Measurements from ENCODE around the gene ZBED2. TPM values are rescaled to one million over a fixed set of nuclear protein-coding genes. Genes with fewer than 3 reads are reported as not detected.

Gene ZBED2
- total RNA-seq, 1 donor from 2014 or later = 5.3 TPM

DNA sequence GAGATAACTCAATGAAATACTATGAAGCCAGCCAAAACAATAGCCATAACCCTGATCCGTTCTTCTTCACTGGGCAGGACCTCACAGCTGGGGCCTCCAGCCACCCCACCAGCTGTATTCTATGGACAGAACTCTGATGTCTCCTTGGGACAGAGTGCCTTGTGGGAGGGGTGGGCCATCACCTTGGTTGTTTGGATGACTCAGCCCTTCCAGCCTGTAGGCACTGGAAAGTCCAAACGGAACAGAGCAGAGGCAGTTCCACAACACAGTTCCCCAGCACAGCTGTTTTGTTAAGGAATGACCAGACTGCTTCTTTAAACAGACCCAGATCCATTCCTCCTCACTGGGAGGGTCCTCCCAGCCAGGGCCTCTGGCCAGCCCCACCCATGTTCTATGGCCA, 31.9 kb upstream of the ZBED2 start:
- Mint-ChIP-seq H3K27me3 (no peaks in the 10 kb centered on the region), H3K36me3 (ENCODE audit: low read depth) (peaks cover 36% of the 10 kb centered on the region), H3K4me1 (no peaks in the 10 kb centered on the region), H3K9me3 (peaks cover 19% of the 10 kb centered on the region), H3K27ac (no peak overlapping the region), H3K4me3 (no peak overlapping the region)
- CTCF ChIA-PET = no interaction called here
- intact Hi-C loops (cut with micrococcal nuclease) = no loop called here
- no peak for DNase-seq
- no peak for ATAC-seq (ENCODE audit: low read depth)
- TF ChIP-seq, protein P1, sequence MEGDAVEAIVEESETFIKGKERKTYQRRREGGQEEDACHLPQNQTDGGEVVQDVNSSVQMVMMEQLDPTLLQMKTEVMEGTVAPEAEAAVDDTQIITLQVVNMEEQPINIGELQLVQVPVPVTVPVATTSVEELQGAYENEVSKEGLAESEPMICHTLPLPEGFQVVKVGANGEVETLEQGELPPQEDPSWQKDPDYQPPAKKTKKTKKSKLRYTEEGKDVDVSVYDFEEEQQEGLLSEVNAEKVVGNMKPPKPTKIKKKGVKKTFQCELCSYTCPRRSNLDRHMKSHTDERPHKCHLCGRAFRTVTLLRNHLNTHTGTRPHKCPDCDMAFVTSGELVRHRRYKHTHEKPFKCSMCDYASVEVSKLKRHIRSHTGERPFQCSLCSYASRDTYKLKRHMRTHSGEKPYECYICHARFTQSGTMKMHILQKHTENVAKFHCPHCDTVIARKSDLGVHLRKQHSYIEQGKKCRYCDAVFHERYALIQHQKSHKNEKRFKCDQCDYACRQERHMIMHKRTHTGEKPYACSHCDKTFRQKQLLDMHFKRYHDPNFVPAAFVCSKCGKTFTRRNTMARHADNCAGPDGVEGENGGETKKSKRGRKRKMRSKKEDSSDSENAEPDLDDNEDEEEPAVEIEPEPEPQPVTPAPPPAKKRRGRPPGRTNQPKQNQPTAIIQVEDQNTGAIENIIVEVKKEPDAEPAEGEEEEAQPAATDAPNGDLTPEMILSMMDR (IDR thresholded peaks at IDR 0.05) = no peak
- POLR2A ChIA-PET = no interaction called here

GRCh38 chr3:111621535-111621934, 26.4 kb upstream of the ZBED2 start:
- H3K4me1 Mint-ChIP-seq = peaks cover 4% of the 10 kb centered on the region
- H3K9me3 Mint-ChIP-seq = no peaks in the 10 kb centered on the region
- TF ChIP-seq, protein P1 (IDR thresholded peaks at IDR 0.05) = no peak
- ATAC-seq (ENCODE audit: low read depth) = no peak
- no peak overlapping the region for H3K4me3 Mint-ChIP-seq
- no peaks in the 10 kb centered on the region for H3K27me3 Mint-ChIP-seq
- intact Hi-C loops (cut with micrococcal nuclease) = no loop called here
- H3K36me3 Mint-ChIP-seq (ENCODE audit: low read depth) = peaks cover 13% of the 10 kb centered on the region
- DNase-seq = no peak
- CTCF ChIA-PET = no interaction called here
- POLR2A ChIA-PET = no interaction called here
- H3K27ac Mint-ChIP-seq = no peak overlapping the region

- H3K36me3 Mint-ChIP-seq (ENCODE audit: low read depth) = peaks cover 8% of the 10 kb centered on the region
- POLR2A ChIA-PET = no interaction called here
- H3K9me3 Mint-ChIP-seq = no peaks in the 10 kb centered on the region
- CTCF ChIA-PET = interaction anchor here (0.8 to 1.2 kb wide), 2 partner anchors 9 to 42 kb away, joined by 3 to 5 read pairs; no protein-coding TSS in a partner anchor
- ATAC-seq (ENCODE audit: low read depth) (no peak), DNase-seq (no peak)
- TF ChIP-seq, protein P1 (IDR thresholded peaks at IDR 0.05) = no peak
- no peak overlapping the region for H3K4me3 Mint-ChIP-seq
- no peak overlapping the region for H3K27ac Mint-ChIP-seq
- no peaks in the 10 kb centered on the region for H3K27me3 Mint-ChIP-seq
- intact Hi-C loops (cut with micrococcal nuclease) = loop anchor here (5.0 to 10.0 kb wide), 2 partner anchors 545 to 1888 kb away; partner anchors contain the start of gene NECTIN3
- peaks cover 20% of the 10 kb centered on the region for H3K4me1 Mint-ChIP-seq
Measured at GRCh38 chr3:111619833-111620232, 24.7 kb upstream of the ZBED2 start.

DNA sequence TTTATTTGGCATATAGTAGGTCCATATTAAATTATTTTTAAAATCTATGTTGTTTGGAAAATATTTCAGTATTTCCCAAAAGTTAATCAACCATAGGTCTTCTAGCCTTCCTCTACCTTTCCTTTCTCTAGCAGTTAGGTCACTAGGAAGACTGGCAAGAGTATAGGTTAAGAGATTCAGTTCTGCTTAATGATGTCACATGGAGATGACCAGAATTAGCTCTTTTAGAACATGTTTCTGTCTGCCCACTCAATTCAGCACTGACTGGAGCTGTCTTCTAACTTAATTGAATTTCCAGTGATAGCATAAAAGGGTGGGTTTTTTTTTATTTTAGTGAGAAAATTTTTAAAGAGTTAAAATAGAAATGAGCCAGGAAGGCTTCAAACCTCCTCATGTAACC, 23.8 kb upstream of the ZBED2 start:
- no peak overlapping the region for H3K4me3 Mint-ChIP-seq

GRCh38 chr3:111617912-111618601, 22.9 kb upstream of the ZBED2 start:
- DNase-seq (no peak), ATAC-seq (ENCODE audit: low read depth) (no peak)
- ChIA-PET POLR2A (interaction anchor here (0.7 to 0.9 kb wide), 2 partner anchors 40 to 871 kb away, joined by 3 to 6 read pairs; no protein-coding TSS in a partner anchor), CTCF (interaction anchor here (2.0 to 4.2 kb wide), 3 partner anchors 41 to 51 kb away, joined by 6 to 72 read pairs (median 11); no protein-coding TSS in a partner anchor)
- H3K36me3 Mint-ChIP-seq (ENCODE audit: low read depth) = peaks cover 3% of the 10 kb centered on the region
- intact Hi-C loops (cut with micrococcal nuclease) = loop anchor here (5.0 to 10.0 kb wide), 2 partner anchors 543 to 1886 kb away; partner anchors contain the start of gene NECTIN3
- H3K9me3 Mint-ChIP-seq = no peaks in the 10 kb centered on the region
- no peaks in the 10 kb centered on the region for H3K27me3 Mint-ChIP-seq
- no peak overlapping the region for H3K4me3 Mint-ChIP-seq
- H3K4me1 Mint-ChIP-seq = peaks cover 20% of the 10 kb centered on the region
- peak overlapping the region; percentile 30 for H3K27ac Mint-ChIP-seq
- TF ChIP-seq, protein P1 (IDR thresholded peaks at IDR 0.05) = no peak

More for the DNA sequence above, 23.8 kb upstream of the ZBED2 start:
- Mint-ChIP-seq H3K36me3 (ENCODE audit: low read depth) (peaks cover 3% of the 10 kb centered on the region), H3K27ac (no peak overlapping the region), H3K9me3 (no peaks in the 10 kb centered on the region), H3K4me1 (peaks cover 20% of the 10 kb centered on the region), H3K27me3 (no peaks in the 10 kb centered on the region)
- CTCF ChIA-PET = interaction anchor here (0.8 to 1.2 kb wide), 2 partner anchors 8 to 41 kb away, joined by 3 to 5 read pairs; no protein-coding TSS in a partner anchor
- TF ChIP-seq, protein P1 (IDR thresholded peaks at IDR 0.05) = no peak
- POLR2A ChIA-PET = interaction anchor here (0.9 kb wide), 1 partner anchor 41 kb away, joined by 3 read pairs; no protein-coding TSS in a partner anchor
- DNase-seq (no peak), ATAC-seq (ENCODE audit: low read depth) (no peak)
- intact Hi-C loops (cut with micrococcal nuclease) = loop anchor here (5.0 to 10.0 kb wide), 2 partner anchors 544 to 1887 kb away; partner anchors contain the start of gene NECTIN3

All from activated B cell treated with CpG ODN at 0.5 μM for 24 hours (primary cell).